ENCODE measurements around the gene PTMA.

DNA sequence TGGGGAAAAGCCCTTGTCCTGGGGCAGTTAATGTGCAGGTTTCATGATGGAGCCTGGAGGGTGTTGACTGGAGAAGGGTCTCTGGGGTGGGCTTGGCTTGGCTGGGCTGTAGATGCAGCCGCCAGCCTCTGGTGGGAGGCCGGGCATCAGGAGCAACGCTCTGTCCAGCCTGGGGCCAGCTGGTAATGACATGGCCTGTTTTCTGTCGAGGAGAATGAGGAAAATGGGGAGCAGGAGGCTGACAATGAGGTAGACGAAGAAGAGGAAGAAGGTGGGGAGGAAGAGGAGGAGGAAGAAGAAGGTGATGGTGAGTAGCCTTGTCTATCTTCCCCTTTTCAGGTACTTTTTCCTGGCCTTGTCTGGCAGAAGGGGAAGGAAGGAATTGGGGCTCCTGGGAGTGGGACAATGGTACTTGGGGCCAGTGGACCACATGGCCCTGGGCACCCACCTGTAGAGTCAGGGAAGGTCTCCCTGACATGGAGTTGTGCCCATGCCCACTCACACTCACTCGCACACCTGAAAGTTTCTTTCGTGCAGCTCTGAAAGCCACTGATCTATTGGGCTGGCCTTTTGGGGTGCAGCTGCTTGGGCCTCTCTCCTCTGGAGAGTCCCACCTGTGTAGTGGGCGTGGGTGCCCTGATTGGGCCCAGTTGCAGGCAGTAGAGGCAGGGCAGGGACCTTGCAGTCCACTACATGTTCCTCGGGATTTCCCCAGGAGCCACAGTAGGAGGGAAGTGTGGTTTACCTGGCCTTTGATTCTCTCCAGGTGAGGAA lies 3.5 kb downstream of the PTMA start:
- TF ChIP-seq TCF4 (CRISPR knock-in tag; IDR thresholded peaks at IDR 0.05; ENCODE audit: borderline replicate concordance) (no peak), SNAI2 (CRISPR knock-in tag; IDR thresholded peaks at IDR 0.05) (no peak), ZFP30 (CRISPR knock-in tag; IDR thresholded peaks at IDR 0.05) (no peak), RARB (CRISPR knock-in tag; IDR thresholded peaks at IDR 0.05) (no peak), OSR1 (CRISPR knock-in tag; IDR thresholded peaks at IDR 0.05) (no peak), BACH2 (CRISPR knock-in tag; IDR thresholded peaks at IDR 0.05; ENCODE audit: borderline replicate concordance) (no peak), ESRRG (CRISPR knock-in tag; IDR thresholded peaks at IDR 0.05) (no peak), ZNF8 (CRISPR knock-in tag; IDR thresholded peaks at IDR 0.05) (no peak), GLIS3 (CRISPR knock-in tag; IDR thresholded peaks at IDR 0.05) (no peak), ISL1 (CRISPR knock-in tag; IDR thresholded peaks at IDR 0.05) (no peak), ZFP3 (CRISPR knock-in tag; IDR thresholded peaks at IDR 0.05) (no peak), ZNF565 (CRISPR knock-in tag; conservative IDR thresholded peaks at IDR 0.05; ENCODE audit: low read depth) (no peak)
- TF ChIP-seq, protein P1, sequence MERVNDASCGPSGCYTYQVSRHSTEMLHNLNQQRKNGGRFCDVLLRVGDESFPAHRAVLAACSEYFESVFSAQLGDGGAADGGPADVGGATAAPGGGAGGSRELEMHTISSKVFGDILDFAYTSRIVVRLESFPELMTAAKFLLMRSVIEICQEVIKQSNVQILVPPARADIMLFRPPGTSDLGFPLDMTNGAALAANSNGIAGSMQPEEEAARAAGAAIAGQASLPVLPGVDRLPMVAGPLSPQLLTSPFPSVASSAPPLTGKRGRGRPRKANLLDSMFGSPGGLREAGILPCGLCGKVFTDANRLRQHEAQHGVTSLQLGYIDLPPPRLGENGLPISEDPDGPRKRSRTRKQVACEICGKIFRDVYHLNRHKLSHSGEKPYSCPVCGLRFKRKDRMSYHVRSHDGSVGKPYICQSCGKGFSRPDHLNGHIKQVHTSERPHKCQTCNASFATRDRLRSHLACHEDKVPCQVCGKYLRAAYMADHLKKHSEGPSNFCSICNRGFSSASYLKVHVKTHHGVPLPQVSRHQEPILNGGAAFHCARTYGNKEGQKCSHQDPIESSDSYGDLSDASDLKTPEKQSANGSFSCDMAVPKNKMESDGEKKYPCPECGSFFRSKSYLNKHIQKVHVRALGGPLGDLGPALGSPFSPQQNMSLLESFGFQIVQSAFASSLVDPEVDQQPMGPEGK (CRISPR knock-in tag; IDR thresholded peaks at IDR 0.05; ENCODE audit: borderline replicate concordance): no peak
